GM19043 (cell line): Measurements from ENCODE around the gene RAPGEF1.
"Not testable (repeated sequence)": the region's sequence is repeated elsewhere in the genome, so short reads cannot be mapped to it uniquely, and the experiment has no call there.

ENCODE experiments used
- ATAC-seq: cut with Tn5 transposase; IDR thresholded peaks from one replicate; pipeline ENCODE4 v1.9.1; 2021; ENCODE audit warnings: low read depth; ENCODE audit not compliant: unreplicated experiment

RAPGEF1 gene

GRCh38 chr9:131739959-131740648 is at the start of gene RAPGEF1:
RAPGEF1 (minus strand) TSS chr9:131740076; CDS start chr9:131739830, 246 bp downstream.
- no peak for ATAC-seq

GRCh38 chr9:131788851-131789250 is 49.0 kb upstream of the RAPGEF1 start:
- no peak for ATAC-seq

- ATAC-seq, result no peak
Observed at GRCh38 chr9:131787838-131788237, 48.0 kb upstream of the RAPGEF1 start.

GRCh38 chr9:131784748-131785501 is 45.0 kb upstream of the RAPGEF1 start:
- ATAC-seq, result no peak

- no peak for ATAC-seq
Observed at GRCh38 chr9:131781069-131781468, 41.2 kb upstream of the RAPGEF1 start.

- no peak for ATAC-seq
Observed at GRCh38 chr9:131776473-131776872, 36.6 kb upstream of the RAPGEF1 start.

- no peak for ATAC-seq
Observed at GRCh38 chr9:131776036-131776435, 36.2 kb upstream of the RAPGEF1 start.

- ATAC-seq, result no peak
Observed at GRCh38 chr9:131774636-131775035, 34.8 kb upstream of the RAPGEF1 start.

GRCh38 chr9:131773911-131774379 is 34.1 kb upstream of the RAPGEF1 start:
- no peak for ATAC-seq

GRCh38 chr9:131772940-131773339 is 33.1 kb upstream of the RAPGEF1 start:
- no peak for ATAC-seq

GRCh38 chr9:131771646-131772045 is 31.8 kb upstream of the RAPGEF1 start:
- ATAC-seq, result no peak

- no peak for ATAC-seq
Observed at GRCh38 chr9:131769361-131769760, 29.5 kb upstream of the RAPGEF1 start.

- no peak for ATAC-seq
Observed at GRCh38 chr9:131764568-131764967, 24.7 kb upstream of the RAPGEF1 start.

- ATAC-seq, result no peak
Observed at GRCh38 chr9:131762356-131762932, 22.6 kb upstream of the RAPGEF1 start.

- ATAC-seq, result no peak
Observed at GRCh38 chr9:131759017-131759647, 19.3 kb upstream of the RAPGEF1 start.

- no peak for ATAC-seq
Observed at GRCh38 chr9:131757549-131757948, 17.7 kb upstream of the RAPGEF1 start.

- no peak for ATAC-seq
Observed at GRCh38 chr9:131755541-131756198, 15.8 kb upstream of the RAPGEF1 start.

- ATAC-seq, result no peak
Observed at GRCh38 chr9:131754846-131755245, 15.0 kb upstream of the RAPGEF1 start.

- not testable (repeated sequence) for ATAC-seq
Observed at GRCh38 chr9:131753751-131754150, 13.9 kb upstream of the RAPGEF1 start.

- ATAC-seq, result no peak
Observed at GRCh38 chr9:131752231-131752884, 12.5 kb upstream of the RAPGEF1 start.
